Memory B cell (primary cell): ENCODE results near the gene CAVIN3.
"Not testable (repeated sequence)": the region's sequence is repeated elsewhere in the genome, so short reads cannot be mapped to it uniquely, and the experiment has no call there.

Experiments used
- ATAC-seq: fragments of 150-1000 bp; cut with Tn5 transposase; 2 replicates; pipeline ENCODE4 v1.10.0; 2021; ENCODE audit warnings: low read depth, mild to moderate bottlenecking, moderate library complexity
- DNase-seq, 2 donors: peaks; one replicate each; pipeline ENCODE4 v3.0.0; 2022; ENCODE audit warnings: low spot score in 2 of 2
- H3K27ac Mint-ChIP-seq: one replicate; pipeline ENCODE4 v1.8.0; 2022; ENCODE audit warnings: mild to moderate bottlenecking, moderate library complexity, mixed read lengths
- H3K27me3 Mint-ChIP-seq: one replicate; pipeline ENCODE4 v1.8.0; 2022; ENCODE audit warnings: mixed read lengths
- H3K36me3 Mint-ChIP-seq: one replicate; pipeline ENCODE4 v1.8.0; 2022; ENCODE audit warnings: mild to moderate bottlenecking, mixed read lengths
- H3K4me1 Mint-ChIP-seq: one replicate; pipeline ENCODE4 v1.8.0; 2022; ENCODE audit warnings: mixed read lengths
- H3K4me3 Mint-ChIP-seq: one replicate; pipeline ENCODE4 v1.8.0; 2022; ENCODE audit warnings: mild to moderate bottlenecking, moderate library complexity, mixed read lengths
- H3K9me3 Mint-ChIP-seq: one replicate; pipeline ENCODE4 v1.8.0; 2022; ENCODE audit warnings: mixed read lengths

The CAVIN3 gene

GRCh38 chr11:6318204-6318603 lies 2.1 kb downstream of the CAVIN3 start:
- DNase-seq (no peak), ATAC-seq (no peak)
- no peak overlapping the region for H3K4me3 Mint-ChIP-seq
- peaks cover 9% of the 10 kb centered on the region for H3K4me1 Mint-ChIP-seq
- H3K36me3 Mint-ChIP-seq, result no peaks in the 10 kb centered on the region
- no peaks in the 10 kb centered on the region for H3K9me3 Mint-ChIP-seq
- H3K27ac Mint-ChIP-seq, result no peak overlapping the region
- H3K27me3 Mint-ChIP-seq, result peaks cover 32% of the 10 kb centered on the region

DNA sequence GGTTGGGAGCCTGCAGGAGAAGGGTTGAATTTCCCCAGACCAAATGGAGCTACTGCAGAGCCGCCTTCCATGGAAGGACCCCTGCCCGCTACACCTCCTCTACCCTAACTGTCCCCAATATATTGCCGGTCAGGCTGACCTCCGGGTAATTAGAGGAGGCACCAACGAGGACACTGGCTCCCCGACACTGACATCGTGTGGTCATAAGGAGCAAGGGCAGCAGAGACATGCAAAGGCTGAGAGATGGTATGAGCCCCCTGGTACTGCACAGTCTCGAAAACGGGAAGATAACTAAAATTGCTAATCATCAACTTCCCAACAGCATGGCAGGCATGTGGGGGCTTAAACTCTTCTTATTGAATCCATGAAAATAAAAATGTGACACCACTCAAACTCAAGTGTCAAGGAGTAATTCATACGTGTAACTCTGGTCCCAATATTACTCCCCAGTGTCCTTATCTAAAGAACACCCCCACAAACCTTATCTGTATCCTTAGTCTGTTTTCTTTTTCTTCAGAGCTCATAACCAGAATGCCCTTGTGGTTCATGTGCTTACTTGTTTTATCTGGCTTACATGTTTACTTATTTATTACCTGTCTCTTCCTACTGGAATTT lies 4.4 kb downstream of the CAVIN3 start:
- H3K4me1 Mint-ChIP-seq, result peaks cover 9% of the 10 kb centered on the region
- H3K27me3 Mint-ChIP-seq, result peaks cover 18% of the 10 kb centered on the region
- H3K27ac Mint-ChIP-seq, result no peak overlapping the region
- H3K4me3 Mint-ChIP-seq, result no peak overlapping the region
- ATAC-seq (peak; percentile 78), DNase-seq (peak; percentile 5 to 19)
- H3K9me3 Mint-ChIP-seq, result no peaks in the 10 kb centered on the region
- no peaks in the 10 kb centered on the region for H3K36me3 Mint-ChIP-seq

- no peaks in the 10 kb centered on the region for H3K36me3 Mint-ChIP-seq
- H3K27me3 Mint-ChIP-seq, result peaks cover 5% of the 10 kb centered on the region
- ATAC-seq, result no peak
- H3K27ac Mint-ChIP-seq, result no peak overlapping the region
- no peak overlapping the region for H3K4me3 Mint-ChIP-seq
- no peak for DNase-seq
- H3K4me1 Mint-ChIP-seq, result peaks cover 6% of the 10 kb centered on the region
- no peaks in the 10 kb centered on the region for H3K9me3 Mint-ChIP-seq
Observed at GRCh38 chr11:6312106-6312505, 8.2 kb downstream of the CAVIN3 start.

- Mint-ChIP-seq H3K27me3 (peaks cover 10% of the 10 kb centered on the region), H3K4me1 (no peaks in the 10 kb centered on the region), H3K36me3 (no peaks in the 10 kb centered on the region), H3K27ac (no peak overlapping the region), H3K4me3 (no peak overlapping the region), H3K9me3 (no peaks in the 10 kb centered on the region)
- no peak for ATAC-seq
- no peak for DNase-seq
Observed at GRCh38 chr11:6307876-6308275, 12.4 kb downstream of the CAVIN3 start.

DNA sequence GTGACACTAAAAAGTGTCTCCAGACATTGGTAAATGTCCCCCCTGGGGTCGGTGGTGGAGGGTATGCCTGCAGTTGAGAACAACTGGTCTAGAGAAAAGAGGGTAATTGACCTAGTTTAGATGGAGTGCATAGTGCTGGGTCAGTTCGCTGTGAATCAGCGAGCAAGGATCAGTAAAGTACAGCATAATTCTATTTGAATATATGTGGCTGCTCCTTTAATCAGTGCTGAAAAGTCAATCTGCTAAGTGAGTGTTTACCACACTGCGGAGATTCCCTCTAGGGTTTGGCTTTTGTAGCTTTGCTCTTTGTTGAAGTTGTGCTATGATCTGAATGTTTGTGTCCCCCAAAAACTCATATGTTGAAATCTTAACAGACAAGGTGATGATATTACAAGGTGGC lies 15.0 kb downstream of the CAVIN3 start:
- Mint-ChIP-seq H3K27ac (no peak overlapping the region), H3K4me3 (no peak overlapping the region), H3K36me3 (no peaks in the 10 kb centered on the region), H3K4me1 (no peaks in the 10 kb centered on the region), H3K9me3 (no peaks in the 10 kb centered on the region), H3K27me3 (peaks cover 12% of the 10 kb centered on the region)
- ATAC-seq, result no peak
- no peak for DNase-seq

DNA sequence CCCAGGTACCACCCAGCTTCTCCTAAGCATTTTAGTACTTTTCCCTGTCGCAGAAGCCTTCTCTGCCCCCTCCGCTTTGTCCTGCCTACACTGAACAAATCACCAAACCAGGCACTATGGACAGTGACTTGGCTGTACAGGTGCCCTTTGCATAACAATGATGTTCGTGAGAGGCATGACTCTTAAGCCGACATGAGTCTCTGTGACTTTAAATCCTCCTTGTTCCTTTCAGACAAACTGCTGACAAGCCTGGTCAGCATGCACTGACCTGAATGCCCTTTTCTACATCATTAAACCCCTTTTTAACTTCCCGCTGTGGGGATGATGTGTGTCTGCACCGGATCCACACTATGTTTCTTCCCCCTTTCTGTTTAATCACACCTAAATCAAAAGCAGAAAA lies 16.6 kb downstream of the CAVIN3 start:
- Mint-ChIP-seq H3K36me3 (no peaks in the 10 kb centered on the region), H3K27me3 (peaks cover 12% of the 10 kb centered on the region), H3K27ac (no peak overlapping the region), H3K4me1 (no peaks in the 10 kb centered on the region), H3K4me3 (no peak overlapping the region), H3K9me3 (no peaks in the 10 kb centered on the region)
- no peak for DNase-seq
- ATAC-seq, result no peak

- no peak for ATAC-seq
- Mint-ChIP-seq H3K4me3 (no peak overlapping the region), H3K9me3 (no peaks in the 10 kb centered on the region), H3K36me3 (no peaks in the 10 kb centered on the region), H3K27ac (no peak overlapping the region), H3K27me3 (peaks cover 10% of the 10 kb centered on the region), H3K4me1 (no peaks in the 10 kb centered on the region)
- DNase-seq, result no peak
Observed at GRCh38 chr11:6301096-6301495, 19.2 kb downstream of the CAVIN3 start.

- Mint-ChIP-seq H3K4me3 (no peak overlapping the region), H3K36me3 (no peaks in the 10 kb centered on the region), H3K4me1 (no peaks in the 10 kb centered on the region), H3K9me3 (no peaks in the 10 kb centered on the region), H3K27ac (no peak overlapping the region), H3K27me3 (peaks cover 10% of the 10 kb centered on the region)
- DNase-seq, result no peak
- no peak for ATAC-seq
Observed at GRCh38 chr11:6300325-6300724, 20.0 kb downstream of the CAVIN3 start.

DNA sequence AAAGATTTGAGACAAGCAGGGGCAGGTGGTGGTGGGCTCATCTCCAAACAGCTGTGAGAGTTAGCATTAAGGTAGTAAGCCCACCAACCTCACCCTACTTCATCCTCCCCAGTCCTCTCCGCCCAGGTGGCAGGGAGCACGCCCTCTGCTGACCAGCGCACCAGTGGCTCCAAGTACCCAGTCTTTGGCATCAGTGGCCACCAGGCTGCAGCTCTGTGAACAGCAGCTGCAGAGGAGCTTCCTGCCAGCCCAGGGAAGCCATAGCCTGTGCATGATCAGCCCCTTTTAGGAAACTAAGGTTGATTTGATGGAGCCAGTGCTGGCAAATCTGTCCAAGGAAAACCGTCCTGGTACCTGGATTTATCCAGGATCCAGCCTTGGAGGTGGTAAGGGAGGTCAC lies 21.7 kb downstream of the CAVIN3 start:
- peaks cover 5% of the 10 kb centered on the region for H3K27me3 Mint-ChIP-seq
- no peak for DNase-seq
- peak; percentile 45 for ATAC-seq
- H3K9me3 Mint-ChIP-seq, result no peaks in the 10 kb centered on the region
- no peak overlapping the region for H3K4me3 Mint-ChIP-seq
- no peaks in the 10 kb centered on the region for H3K4me1 Mint-ChIP-seq
- no peaks in the 10 kb centered on the region for H3K36me3 Mint-ChIP-seq
- H3K27ac Mint-ChIP-seq, result no peak overlapping the region

GRCh38 chr11:6297831-6298230 lies 22.5 kb downstream of the CAVIN3 start:
- Mint-ChIP-seq H3K4me1 (no peaks in the 10 kb centered on the region), H3K9me3 (no peaks in the 10 kb centered on the region), H3K27me3 (peaks cover 4% of the 10 kb centered on the region), H3K4me3 (no peak overlapping the region), H3K27ac (no peak overlapping the region), H3K36me3 (no peaks in the 10 kb centered on the region)
- DNase-seq, result no peak
- no peak for ATAC-seq

GRCh38 chr11:6285019-6285418 lies 35.3 kb downstream of the CAVIN3 start:
- DNase-seq, result no peak
- H3K27me3 Mint-ChIP-seq, result peaks cover 8% of the 10 kb centered on the region
- H3K27ac Mint-ChIP-seq, result no peak overlapping the region
- no peak overlapping the region for H3K4me3 Mint-ChIP-seq
- H3K9me3 Mint-ChIP-seq, result no peaks in the 10 kb centered on the region
- H3K36me3 Mint-ChIP-seq, result no peaks in the 10 kb centered on the region
- no peak for ATAC-seq
- no peaks in the 10 kb centered on the region for H3K4me1 Mint-ChIP-seq

DNA sequence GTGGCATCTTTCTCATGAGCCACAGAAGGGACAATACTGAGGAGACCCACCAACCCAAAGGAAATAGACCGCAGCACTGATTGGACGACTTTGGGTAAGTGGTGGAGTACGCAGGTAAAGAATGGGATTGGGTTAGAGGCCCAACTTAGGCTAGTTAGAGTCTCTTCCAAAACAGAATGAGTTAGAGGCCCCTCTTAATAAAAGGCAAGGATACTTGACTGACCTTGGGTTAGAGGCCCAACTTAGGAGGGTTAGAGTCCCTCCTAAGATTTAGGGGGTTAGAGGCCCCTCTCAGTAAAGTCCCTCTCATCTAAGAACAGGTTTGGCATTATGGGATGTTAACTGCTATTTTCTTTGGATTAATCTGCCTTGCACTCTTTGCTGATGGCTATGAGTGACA lies 36.1 kb downstream of the CAVIN3 start:
- peaks cover 8% of the 10 kb centered on the region for H3K27me3 Mint-ChIP-seq
- no peaks in the 10 kb centered on the region for H3K9me3 Mint-ChIP-seq
- DNase-seq (no peak), ATAC-seq (no peak)
- no peak overlapping the region for H3K27ac Mint-ChIP-seq
- no peaks in the 10 kb centered on the region for H3K4me1 Mint-ChIP-seq
- H3K4me3 Mint-ChIP-seq, result no peak overlapping the region
- H3K36me3 Mint-ChIP-seq, result no peaks in the 10 kb centered on the region

- Mint-ChIP-seq H3K27ac (no peak overlapping the region), H3K4me1 (no peaks in the 10 kb centered on the region), H3K9me3 (no peaks in the 10 kb centered on the region), H3K27me3 (peaks cover 14% of the 10 kb centered on the region), H3K36me3 (no peaks in the 10 kb centered on the region), H3K4me3 (no peak overlapping the region)
- ATAC-seq, result no peak
- no peak for DNase-seq
Observed at GRCh38 chr11:6283453-6284023, 36.8 kb downstream of the CAVIN3 start.

DNA sequence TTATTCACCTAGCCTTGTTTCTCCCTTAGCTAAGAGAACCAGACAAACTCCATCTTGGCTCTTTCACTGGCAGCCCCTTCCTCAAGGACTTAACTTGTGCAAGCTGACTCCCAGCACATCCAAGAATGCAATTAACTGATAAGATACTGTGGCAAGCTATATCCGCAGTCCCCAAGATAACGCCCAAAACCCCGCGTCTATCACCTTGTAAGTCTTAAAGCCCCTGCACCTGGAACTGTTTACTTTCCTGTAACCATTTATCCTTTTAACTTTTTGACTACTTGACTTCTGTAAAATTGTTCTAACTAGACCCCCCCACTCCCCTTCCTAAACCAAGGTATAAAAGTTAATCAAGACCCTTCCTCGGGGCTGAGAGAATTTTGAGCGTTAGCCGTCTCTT lies 39.5 kb downstream of the CAVIN3 start:
- not testable (repeated sequence) for H3K4me3 Mint-ChIP-seq, DNase-seq, H3K4me1 Mint-ChIP-seq, H3K36me3 Mint-ChIP-seq, H3K9me3 Mint-ChIP-seq, H3K27ac Mint-ChIP-seq, ATAC-seq
- H3K27me3 Mint-ChIP-seq, result peaks cover 18% of the 10 kb centered on the region

GRCh38 chr11:6273188-6273587 lies 47.1 kb downstream of the CAVIN3 start:
- Mint-ChIP-seq H3K4me1 (no peaks in the 10 kb centered on the region), H3K36me3 (no peaks in the 10 kb centered on the region), H3K9me3 (peaks cover 2% of the 10 kb centered on the region), H3K27ac (no peak overlapping the region), H3K4me3 (no peak overlapping the region), H3K27me3 (peaks cover 28% of the 10 kb centered on the region)
- DNase-seq (no peak), ATAC-seq (no peak)
